22Rv1 (cell line): ENCODE data around the gene VDAC1.

Experiments
- CTCF ChIP-seq: fragments of 450-650 bp; IDR thresholded peaks from 2 replicates; pipeline ENCODE4 v1.5.1; 2017; ENCODE audit warnings: mild to moderate bottlenecking
- ZFX ChIP-seq: fragments of 450-650 bp; IDR thresholded peaks from 2 replicates; pipeline ENCODE4 v1.6.1; 2017; ENCODE audit warnings: antibody characterized with exemption, borderline replicate concordance

DNA sequence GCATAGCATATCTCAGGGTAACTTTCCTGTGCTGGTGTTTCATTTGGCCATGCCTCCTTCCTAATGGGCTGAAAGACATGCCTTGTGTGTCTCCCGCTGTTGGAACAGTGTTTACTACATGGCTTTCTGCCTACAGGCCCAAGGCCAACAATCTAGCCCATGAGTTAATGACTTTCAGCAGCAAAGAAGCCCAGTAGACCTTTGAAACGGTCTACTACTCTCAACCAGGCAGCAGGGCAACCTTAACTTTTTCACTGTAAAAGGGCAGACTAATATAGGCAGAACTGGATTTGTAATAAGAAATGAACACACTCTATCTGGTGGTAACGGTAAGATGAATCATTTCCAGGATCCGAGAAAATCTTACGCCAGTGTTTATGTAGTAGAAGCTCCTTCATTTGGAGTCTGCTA, 57.3 kb downstream of the VDAC1 start:
- TF ChIP-seq CTCF (no peak), ZFX (no peak)
